Lower leg skin (tissue), 4 donors: ENCODE results near the gene TTC8. TPM values are rescaled to one million over a fixed set of nuclear protein-coding genes. Genes with fewer than 3 reads are reported as not detected.
"Not testable (repeated sequence)": the region's sequence is repeated elsewhere in the genome, so short reads cannot be mapped to it uniquely, and the experiment has no call there.

Experiments used
- DNase-seq, 2 donors: peaks; one replicate each; pipeline ENCODE4 v3.0.0-alpha.2; 2019; ENCODE audit warnings: low spot score in 2 of 2
- H3K4me3 ChIP-seq: fragments of 200-600 bp; sonication (generic); 2 replicates; pipeline ENCODE4 v1.5.1; 2017; ENCODE audit warnings: mild to moderate bottlenecking, low read depth; ENCODE audit not compliant: poor library complexity, severe bottlenecking
- POLR2A ChIP-seq, 2 donors: fragments of 450-650 bp; IDR thresholded peaks; one replicate each; pipeline ENCODE4 v1.6.1; 2016 to 2017; ENCODE audit warnings: antibody characterized with exemption in 2 of 2, mild to moderate bottlenecking in 1 of 2, moderate library complexity in 1 of 2
- WGBS, 2 donors: methylation state at CpG; one replicate each; pipeline ENCODE4 v1.1.5; 2018; 5-methylcytosine and 5-hydroxymethylcytosine counted together
- intact Hi-C: fragments of 100-400 bp; cut with DNase I; formaldehyde crosslinking; loops from one replicate; pipeline ENCODE4 v1.15.0; 2023; ENCODE audit warnings: low total_unique reads
- total RNA-seq, 4 donors: library from RNA; depleted of rRNA; stranded (reverse); fragments of >200 nt; gene quantifications; one replicate each; pipeline ENCODE4 v1.1.0, GENCODE V29; 2016
- TF ChIP-seq, protein P1 (sequence below), 3 donors: fragments of 450-650 bp; IDR thresholded peaks; one replicate each; pipeline ENCODE4 v1.5.1; 2016; ENCODE audit warnings: antibody characterized with exemption in 3 of 3, mild to moderate bottlenecking in 3 of 3, moderate library complexity in 2 of 3

TTC8 gene
- total RNA-seq, 4 donors from 2014 or later: 11.6 to 18.6 (median 17.9) TPM

- 91 to 98% methylated on average over 1 of the region's 1 CpG for WGBS, 2 donors
- intact Hi-C loops: no loop called here
- H3K4me3 ChIP-seq: no peak overlapping the region
- TF ChIP-seq, protein P1, sequence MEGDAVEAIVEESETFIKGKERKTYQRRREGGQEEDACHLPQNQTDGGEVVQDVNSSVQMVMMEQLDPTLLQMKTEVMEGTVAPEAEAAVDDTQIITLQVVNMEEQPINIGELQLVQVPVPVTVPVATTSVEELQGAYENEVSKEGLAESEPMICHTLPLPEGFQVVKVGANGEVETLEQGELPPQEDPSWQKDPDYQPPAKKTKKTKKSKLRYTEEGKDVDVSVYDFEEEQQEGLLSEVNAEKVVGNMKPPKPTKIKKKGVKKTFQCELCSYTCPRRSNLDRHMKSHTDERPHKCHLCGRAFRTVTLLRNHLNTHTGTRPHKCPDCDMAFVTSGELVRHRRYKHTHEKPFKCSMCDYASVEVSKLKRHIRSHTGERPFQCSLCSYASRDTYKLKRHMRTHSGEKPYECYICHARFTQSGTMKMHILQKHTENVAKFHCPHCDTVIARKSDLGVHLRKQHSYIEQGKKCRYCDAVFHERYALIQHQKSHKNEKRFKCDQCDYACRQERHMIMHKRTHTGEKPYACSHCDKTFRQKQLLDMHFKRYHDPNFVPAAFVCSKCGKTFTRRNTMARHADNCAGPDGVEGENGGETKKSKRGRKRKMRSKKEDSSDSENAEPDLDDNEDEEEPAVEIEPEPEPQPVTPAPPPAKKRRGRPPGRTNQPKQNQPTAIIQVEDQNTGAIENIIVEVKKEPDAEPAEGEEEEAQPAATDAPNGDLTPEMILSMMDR (IDR thresholded peaks at IDR 0.05): no peak
- no peak for TF ChIP-seq POLR2A (IDR thresholded peaks at IDR 0.05)
- DNase-seq: no peak
Measured at GRCh38 chr14:88848571-88848970, 24.1 kb downstream of the TTC8 start.

DNA sequence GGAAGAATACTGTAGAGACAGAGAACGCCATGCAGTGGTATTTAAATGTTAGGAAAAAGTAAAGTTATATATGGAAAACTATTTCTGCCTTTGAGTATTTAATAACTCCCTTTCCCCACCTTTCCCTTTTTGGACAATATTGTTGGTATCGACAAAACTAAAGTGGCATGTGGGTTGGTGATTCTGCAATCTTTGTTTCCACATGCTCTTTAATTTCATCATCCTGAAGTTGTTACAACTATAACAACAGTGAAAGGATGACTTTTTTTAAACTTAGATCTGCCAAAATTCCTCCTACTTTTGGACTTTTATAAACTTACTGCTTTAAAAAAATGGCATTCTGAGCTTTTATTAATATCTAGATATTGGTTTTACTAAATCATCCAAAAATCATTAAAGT is 25.3 kb downstream of the TTC8 start:
- no peak overlapping the region for H3K4me3 ChIP-seq
- intact Hi-C loops: no loop called here
- 85 to 90% methylated on average over 2 of the region's 2 CpGs for WGBS, 2 donors
- no peak for TF ChIP-seq POLR2A (IDR thresholded peaks at IDR 0.05)
- TF ChIP-seq, protein P1 (IDR thresholded peaks at IDR 0.05): no peak
- DNase-seq: no peak

DNA sequence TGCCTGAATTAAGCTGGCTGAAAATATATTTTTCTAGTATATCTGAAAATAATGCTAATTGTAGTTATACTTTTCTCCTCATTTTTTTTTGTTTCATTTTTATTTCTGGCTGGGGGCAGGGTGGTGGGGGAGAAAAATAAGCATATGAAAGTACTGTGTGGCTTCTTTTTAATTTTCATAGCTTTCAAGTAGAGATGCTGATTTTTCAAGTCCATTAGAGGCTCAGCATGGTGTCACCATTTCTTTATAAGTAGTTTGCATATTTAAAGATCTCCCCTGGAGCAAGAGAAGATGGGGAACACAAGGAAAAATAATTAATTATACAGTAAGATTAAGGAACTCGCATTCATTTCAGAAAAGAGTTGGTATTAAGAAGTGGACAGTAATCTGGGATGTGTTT is 27.1 kb downstream of the TTC8 start:
- 88 to 95% methylated on average over 1 of the region's 1 CpG for WGBS, 2 donors
- DNase-seq: no peak
- intact Hi-C loops: no loop called here
- no peak overlapping the region for H3K4me3 ChIP-seq
- TF ChIP-seq, protein P1 (IDR thresholded peaks at IDR 0.05): no peak
- no peak for TF ChIP-seq POLR2A (IDR thresholded peaks at IDR 0.05)

- DNase-seq: no peak
- intact Hi-C loops: no loop called here
- WGBS, 2 donors: 29 to 54% methylated on average over 1 of the region's 1 CpG
- TF ChIP-seq, protein P1 (IDR thresholded peaks at IDR 0.05): no peak
- TF ChIP-seq POLR2A (IDR thresholded peaks at IDR 0.05): no peak
- no peak overlapping the region for H3K4me3 ChIP-seq
Measured at GRCh38 chr14:88852632-88853031, 28.2 kb downstream of the TTC8 start.

- H3K4me3 ChIP-seq: no peak overlapping the region
- DNase-seq: no peak
- TF ChIP-seq POLR2A (IDR thresholded peaks at IDR 0.05): no peak
- intact Hi-C loops: no loop called here
Measured at GRCh38 chr14:88853129-88853528, 28.7 kb downstream of the TTC8 start.

GRCh38 chr14:88856786-88857366 is 32.4 kb downstream of the TTC8 start:
- TF ChIP-seq, protein P1 (IDR thresholded peaks at IDR 0.05): no peak
- TF ChIP-seq POLR2A (IDR thresholded peaks at IDR 0.05): no peak
- H3K4me3 ChIP-seq: no peak overlapping the region
- intact Hi-C loops: no loop called here
- DNase-seq: no peak
- WGBS, 2 donors: 91 to 92% methylated on average over 1 of the region's 1 CpG

GRCh38 chr14:88857861-88858260 is 33.4 kb downstream of the TTC8 start:
- intact Hi-C loops, DNase-seq, H3K4me3 ChIP-seq: not testable (repeated sequence)
- WGBS, 2 donors: 96% methylated on average over 3 of the region's 3 CpGs

DNA sequence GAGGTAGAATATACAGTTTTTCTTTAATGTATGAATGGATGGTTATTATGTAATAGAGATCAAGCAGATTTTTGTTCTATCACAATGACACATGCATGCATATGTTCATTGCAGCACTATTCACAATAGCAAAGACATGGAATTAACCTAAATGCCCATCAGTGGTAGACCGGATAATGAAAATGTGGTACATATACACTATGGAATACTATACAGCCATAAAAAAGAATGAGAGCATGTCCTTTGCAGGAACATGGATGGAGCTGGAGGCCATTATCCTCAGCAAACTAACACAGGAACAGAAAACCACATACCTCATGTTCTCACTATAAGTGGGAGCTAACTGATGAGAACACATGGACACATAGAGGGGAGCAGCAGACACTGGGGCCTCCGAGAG is 34.7 kb downstream of the TTC8 start:
- DNase-seq, H3K4me3 ChIP-seq, intact Hi-C loops: not testable (repeated sequence)
- 95 to 97% methylated on average over 2 of the region's 2 CpGs for WGBS, 2 donors
